Endometrial microvascular endothelial cells (primary cell): ENCODE data around the gene XPC. TPM values are rescaled to one million over a fixed set of nuclear protein-coding genes. Genes with fewer than 3 reads are reported as not detected.
"Not testable (repeated sequence)": the region's sequence is repeated elsewhere in the genome, so short reads cannot be mapped to it uniquely, and the experiment has no call there.

ENCODE experiments used
- in situ Hi-C: cut with HindIII; loops from 2 replicates; pipeline ENCODE4 v1.10.0; 2017; ENCODE audit warnings: low sequenced_read_pairs, low pct_unique_long_range_greater_than_20kb; ENCODE audit errors: inconsistent ontology term
- total RNA-seq: library from RNA; depleted of rRNA; stranded (reverse); fragments of >200 nt; gene quantifications from one replicate; pipeline ENCODE4 v1.2.3, GENCODE V29; 2015; ENCODE audit errors: inconsistent ontology term

Gene XPC
- total RNA-seq, 1 donor from 2014 or later = 42.0 TPM

DNA sequence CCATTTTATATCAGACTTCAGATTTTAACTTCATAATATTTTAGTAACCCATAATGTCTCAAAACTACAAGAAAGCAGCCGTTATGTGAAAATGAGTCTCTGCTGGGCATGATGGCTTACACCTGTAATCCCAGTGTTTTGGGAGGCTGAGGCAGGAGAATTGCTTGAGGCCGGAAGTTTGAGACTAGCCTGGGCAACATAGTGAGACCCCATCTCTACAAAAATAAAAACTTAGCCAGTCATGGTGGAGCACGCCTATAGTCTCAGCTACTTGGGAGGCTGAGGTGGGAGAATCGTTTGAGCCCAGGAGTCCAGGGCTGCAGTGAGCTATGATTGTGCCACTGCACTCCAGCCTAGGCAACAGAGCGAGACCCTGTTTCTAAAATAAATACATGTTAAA, 68.6 kb downstream of the XPC start:
- in situ Hi-C loops = not testable (repeated sequence)

GRCh38 chr3:14097616-14098391, 80.6 kb downstream of the XPC start:
- in situ Hi-C loops = no loop called here

DNA sequence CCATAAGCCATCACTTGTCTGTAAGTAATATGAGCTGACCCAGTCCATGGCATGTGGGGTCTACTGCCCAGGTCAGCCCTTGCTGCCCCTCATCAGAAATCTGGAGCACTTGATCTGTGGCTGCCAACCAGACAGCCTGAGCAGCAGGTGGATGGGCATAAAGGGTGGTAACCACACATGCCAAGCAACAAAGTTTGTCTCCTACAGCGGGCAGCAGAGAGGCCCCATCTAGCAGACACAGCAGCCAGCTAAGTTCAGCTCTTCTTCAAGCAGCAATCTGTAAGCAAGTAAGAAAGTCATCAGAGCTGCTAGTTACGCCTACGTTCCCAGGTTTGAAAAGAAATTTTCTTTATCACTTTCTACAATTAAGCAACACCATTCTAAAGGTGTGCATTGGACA, 81.7 kb downstream of the XPC start:
- in situ Hi-C loops = no loop called here

Other genes with a start within 250 kb of the XPC start
- gene CHCHD4, start 53.7 kb downstream of the XPC start, total RNA-seq = 22.5 TPM
- 121 TPM for gene TMEM43, start 53.5 kb downstream of the XPC start, total RNA-seq
- 15.6 TPM for gene LSM3, start 216 bp upstream of the XPC start, total RNA-seq
- 21.1 TPM for gene SLC6A6, start 224.0 kb upstream of the XPC start, total RNA-seq